C1 segment of cervical spinal cord (tissue), 14 donors: Measurements from ENCODE around the gene ANKRD17.

Experiments
- DNase-seq, 14 donors: peaks; one replicate each; lab custom pipeline; 2025; lab: John Stamatoyannopoulos, UW

ANKRD17 gene

GRCh38 chr4:73109493-73109892, 149.1 kb downstream of the ANKRD17 start:
- no peak for DNase-seq

DNA sequence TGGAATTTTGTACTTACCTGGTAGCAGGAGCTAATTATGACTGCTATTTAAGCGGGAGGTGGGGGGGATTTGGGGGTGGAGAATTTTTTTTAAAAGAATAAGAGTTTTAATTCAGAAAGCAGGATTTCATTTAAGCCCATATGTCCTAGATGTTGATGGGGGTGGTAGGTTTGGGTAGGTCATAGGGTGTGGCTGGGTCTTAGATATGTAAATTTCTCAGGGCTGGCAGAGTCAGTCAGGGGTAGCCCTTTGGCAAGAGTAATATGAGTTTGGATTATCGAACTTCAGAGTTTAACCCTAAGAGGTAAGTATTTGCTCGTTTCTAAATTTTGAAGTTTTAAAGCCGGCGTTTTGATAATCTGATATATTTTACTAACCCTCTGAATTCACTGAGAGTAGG, 153.9 kb downstream of the ANKRD17 start:
- no peak for DNase-seq

- DNase-seq: no peak
These were observed 154.6 kb downstream of the ANKRD17 start for GRCh38 chr4:73103799-73104503.

DNA sequence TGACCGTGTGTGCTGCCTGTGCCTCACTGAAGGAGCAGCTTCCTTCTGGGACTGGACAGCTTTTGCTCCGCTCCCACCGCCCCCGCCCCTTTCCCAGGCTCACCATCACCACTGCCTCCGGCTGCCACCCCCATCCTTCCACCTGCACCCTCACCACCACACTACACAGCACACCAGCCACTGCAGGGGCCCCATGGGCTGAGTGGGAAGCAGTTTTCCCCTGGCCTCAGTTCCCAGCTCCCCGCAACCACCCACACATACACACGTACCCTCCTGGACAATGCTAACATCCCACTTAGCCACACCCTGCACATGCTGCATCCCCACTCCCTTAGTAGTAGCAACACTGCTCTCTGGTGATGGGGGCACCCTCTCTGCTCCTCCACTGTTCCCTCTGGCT, 159.5 kb downstream of the ANKRD17 start:
- no peak for DNase-seq

DNA sequence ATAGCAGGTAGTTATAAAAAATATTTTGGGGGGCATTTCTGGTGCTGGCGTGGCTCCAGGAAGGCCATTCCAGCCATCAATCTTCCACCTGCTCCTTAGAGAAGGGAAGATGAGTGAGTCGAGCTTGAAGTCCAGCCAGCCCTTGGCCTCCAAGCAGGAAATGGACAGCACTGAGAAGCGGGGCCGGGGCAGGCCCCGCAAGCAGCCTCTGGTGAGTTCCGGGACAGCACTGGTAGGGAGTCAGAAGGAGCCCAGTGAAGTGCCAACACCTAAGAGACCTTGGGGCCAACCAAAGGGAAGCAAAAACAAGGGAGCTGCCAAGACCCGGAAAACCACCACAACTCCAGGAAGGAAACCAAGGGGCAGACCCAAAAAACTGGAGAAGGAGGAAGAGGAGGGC, 159.9 kb downstream of the ANKRD17 start:
- DNase-seq: no peak

- DNase-seq: no peak
These were observed 160.6 kb downstream of the ANKRD17 start for GRCh38 chr4:73098016-73098415.

DNA sequence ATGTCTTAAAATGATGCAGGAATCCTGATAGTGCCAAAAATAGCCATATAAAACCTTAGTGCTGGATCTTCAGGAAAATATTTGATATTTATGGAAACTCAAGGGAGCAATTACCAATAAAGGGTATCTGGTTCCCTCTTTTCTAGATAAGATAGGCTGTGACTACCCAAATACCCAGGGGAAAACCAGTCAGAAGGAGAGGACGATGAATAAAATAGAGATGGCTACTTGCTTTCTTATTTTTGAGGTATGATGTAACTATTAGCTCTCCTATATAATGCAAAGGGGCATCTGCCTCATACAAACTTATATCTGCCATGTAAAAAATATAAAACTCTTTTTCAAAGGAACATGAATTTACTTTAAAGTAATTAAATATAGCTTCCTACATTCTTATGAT, 165.7 kb downstream of the ANKRD17 start:
- DNase-seq: no peak

DNA sequence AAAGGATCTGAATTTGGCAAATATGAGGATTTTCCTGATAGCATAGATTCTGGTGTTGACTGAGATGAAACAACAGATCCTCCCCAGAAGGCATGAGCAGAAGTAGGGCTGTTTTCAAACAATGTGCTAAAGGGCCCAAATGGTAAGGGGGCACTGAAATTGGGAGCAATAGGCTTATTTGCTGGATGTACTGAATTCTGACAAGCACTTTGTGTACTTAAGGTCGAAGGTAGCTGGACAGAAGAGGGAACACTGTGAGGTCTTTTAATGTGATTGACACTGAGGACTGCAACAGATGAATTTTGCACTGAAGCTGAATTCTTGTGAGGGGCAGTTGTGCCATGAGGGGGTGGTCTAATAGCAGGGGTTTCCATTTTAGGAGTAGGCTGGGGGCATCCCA, 167.9 kb downstream of the ANKRD17 start:
- DNase-seq: no peak

DNA sequence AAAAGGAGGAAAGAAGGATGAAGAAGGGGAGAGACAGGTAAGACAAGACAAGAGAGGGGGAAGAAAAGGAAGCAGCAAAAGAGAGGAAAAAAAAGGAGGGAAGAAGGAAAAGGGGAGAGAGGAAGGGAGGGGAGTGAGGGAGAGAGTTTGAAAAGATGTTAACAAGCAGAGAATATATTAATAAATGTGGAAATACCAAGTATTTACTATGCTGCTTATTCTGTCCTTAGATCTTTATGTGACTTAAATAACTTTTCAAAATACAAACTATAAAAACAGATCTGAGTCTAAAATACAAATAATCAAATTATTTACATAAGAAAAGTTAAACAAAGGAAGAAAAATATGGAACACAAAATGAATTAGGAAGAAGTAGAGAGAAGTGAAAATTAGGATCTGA, 170.7 kb downstream of the ANKRD17 start:
- no peak for DNase-seq

GRCh38 chr4:73086095-73086868, 172.3 kb downstream of the ANKRD17 start:
- DNase-seq: no peak

GRCh38 chr4:73080789-73081188, 177.8 kb downstream of the ANKRD17 start:
- no peak for DNase-seq

- no peak for DNase-seq
These were observed 182.8 kb downstream of the ANKRD17 start for GRCh38 chr4:73075832-73076231.

DNA sequence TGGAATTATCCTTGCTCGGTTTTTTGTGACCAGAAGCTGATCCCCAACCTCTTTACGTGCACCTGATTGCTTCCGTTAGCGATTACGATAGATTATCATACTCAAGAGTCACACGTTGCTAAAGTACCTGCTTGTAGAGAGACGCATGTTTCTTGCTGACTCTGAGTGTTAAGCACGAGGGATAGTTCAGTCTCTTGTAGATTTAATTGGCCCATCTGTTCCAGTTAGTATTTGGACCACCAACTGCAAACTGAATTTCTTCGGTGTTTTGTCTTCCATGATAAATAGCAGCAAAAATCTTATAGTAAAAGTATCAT, 188.6 kb downstream of the ANKRD17 start:
- DNase-seq: no peak

DNA sequence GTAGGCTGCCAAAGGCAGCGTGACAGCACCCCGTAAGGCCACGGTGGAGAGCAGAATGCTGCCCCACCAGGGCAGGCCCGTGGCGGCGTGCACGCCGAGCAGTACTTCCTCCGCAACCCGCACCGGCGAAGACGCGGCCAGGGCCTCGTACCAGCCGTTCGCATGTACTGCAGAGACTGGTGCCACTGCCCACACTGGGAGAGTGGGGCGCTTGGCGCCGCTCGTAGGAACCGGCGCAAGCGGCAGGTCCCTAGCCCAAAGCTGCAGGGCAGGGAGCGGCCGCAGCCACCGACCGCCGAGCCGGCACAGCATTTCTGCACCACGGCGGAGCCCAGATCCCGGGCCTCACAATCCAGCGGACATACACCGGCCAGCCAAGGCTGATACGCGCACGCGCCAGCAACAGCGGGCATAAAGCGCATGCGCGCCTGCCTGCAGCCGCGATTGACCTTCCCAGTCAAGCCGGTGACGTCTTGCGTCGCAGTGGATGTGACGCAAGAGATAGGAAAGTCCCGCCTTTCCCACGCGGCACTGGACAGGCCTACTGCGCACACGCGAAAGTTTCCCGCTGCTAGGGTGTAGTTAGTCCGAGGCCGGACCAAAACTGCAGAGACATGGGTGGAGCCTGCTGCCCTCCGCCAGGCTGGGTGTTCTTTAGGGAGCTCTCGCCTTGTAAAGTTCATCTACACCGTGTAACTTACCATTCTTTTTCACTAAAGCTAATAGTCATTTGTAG, 189.1 kb downstream of the ANKRD17 start, which contains the start of gene COX18:
Gene COX18 (minus strand): TSS at position 379 of the 736 bp plus-strand sequence. CDS start 67 bp downstream, at position 312.
- peak; percentile 88 to 99 (median 96) for DNase-seq

GRCh38 chr4:73068491-73069337, 189.9 kb downstream of the ANKRD17 start:
- peak in 3 of 14 donors; percentile 3 to 53 (median 35) for DNase-seq

DNA sequence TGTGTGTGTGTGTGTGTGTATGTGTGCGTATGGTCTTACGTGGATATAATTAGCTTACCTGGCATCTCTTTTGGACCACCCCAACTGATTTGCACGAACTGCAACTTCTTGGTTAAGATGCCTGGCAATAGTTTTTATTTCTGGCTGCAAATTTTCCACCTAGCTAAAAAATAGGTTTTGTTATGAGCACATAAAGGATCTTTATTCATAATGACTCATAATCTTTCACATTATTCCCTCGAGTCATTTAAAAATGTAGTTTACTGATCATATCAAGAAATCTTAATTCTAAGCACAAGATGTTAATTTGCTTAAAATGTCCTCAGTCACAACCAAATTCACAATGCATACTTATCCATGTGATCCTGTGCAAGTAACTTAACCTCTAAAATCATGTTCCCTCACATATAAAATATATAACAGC, 190.6 kb downstream of the ANKRD17 start:
- DNase-seq: no peak

GRCh38 chr4:73066928-73067327, 191.7 kb downstream of the ANKRD17 start:
- no peak for DNase-seq

GRCh38 chr4:73066445-73066844, 192.2 kb downstream of the ANKRD17 start:
- no peak for DNase-seq

DNA sequence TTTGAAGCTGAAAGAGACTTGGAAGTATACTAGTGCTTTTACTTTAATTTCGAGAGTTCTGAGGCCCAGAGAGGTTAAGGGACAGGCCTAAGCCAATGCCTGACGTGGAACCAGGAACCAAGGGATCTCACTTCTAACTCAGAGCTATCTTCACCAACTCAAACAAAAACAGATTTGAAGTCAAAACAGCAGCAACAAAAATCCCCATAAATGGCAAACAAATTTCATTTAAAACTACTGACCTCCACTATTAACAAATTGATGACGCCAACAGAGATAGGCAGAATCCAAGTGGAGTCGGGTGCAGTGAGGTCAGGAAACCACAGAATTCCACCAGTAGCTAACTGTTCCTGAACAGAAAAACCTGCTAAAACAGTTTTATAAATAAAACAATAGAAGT, 194.1 kb downstream of the ANKRD17 start:
- no peak for DNase-seq

DNA sequence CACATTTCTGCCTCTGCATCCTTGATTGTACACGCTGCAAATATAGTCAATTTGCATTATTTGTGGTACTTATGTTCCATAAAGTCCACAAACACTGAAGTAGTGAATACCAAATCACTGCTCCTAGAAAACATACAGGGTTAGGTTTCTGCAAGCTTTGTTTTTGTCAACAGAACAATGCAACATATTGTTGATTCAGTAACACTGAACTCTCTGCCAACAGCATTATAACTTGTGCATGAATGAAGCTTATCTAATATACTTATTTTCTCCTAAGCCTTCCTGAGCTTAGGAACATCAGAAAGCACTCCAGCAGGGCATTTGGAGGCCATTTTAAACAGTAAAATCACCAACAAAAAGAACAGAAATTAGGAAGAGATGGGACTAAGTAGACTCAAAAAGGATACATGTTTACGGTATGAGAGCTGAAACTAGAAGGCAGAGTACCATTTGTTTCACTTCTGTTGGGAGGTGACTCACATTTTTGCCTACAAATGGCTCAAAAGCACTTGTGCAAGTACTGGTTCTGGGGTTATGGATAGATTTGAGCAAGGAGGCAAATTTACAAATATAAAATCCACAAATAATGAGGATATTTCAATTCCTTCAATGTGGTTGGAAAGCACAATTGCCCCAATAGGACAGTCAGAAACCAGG, 203.2 kb downstream of the ANKRD17 start:
- DNase-seq: peak in 1 of 14 donors; percentile 4

GRCh38 chr4:73053974-73054480, 204.6 kb downstream of the ANKRD17 start:
- DNase-seq: no peak
